Measurements from ENCODE around the gene KCNMB2.
"Not testable (repeated sequence)": the region's sequence is repeated elsewhere in the genome, so short reads cannot be mapped to it uniquely, and the experiment has no call there.

Gene KCNMB2

DNA sequence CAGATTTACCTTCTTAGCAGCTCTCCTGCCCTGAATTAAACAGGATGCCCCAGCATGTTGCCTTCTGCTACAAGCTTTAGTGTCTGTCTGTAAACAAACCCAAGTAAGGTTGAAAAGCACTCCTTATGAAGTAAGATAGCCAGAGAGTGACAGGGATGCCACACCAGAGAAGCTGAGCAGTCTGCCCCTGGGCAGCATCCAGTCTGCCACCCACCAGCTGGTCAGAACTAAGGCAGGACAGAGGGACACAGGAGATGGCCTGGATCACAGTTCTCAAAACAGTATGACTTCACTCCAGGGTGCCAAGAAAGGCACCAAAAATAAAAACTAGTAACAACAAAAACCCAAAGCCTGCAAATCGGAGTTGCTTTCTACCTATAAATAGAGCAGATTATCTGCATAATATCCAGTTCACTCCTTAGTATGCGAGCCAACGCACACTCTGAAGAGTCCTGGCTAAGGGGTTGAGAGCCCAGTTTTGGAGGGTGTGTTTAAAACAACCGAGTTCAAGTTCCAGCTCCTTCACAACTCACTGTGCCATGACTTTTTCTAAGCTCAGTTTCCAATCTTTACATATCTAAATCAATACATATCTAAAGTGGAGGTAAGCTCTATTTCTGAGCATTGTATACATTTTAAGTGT is 198.9 kb downstream of the KCNMB2 start:
- Histone ChIP-seq H3K4me1 (no peaks in the 10 kb centered on the region), H3K36me3 (no peaks in the 10 kb centered on the region), H3K4me3 (ENCODE audit: low read depth, low read length) (no peak overlapping the region), H3K27me3 (no peaks in the 10 kb centered on the region; the same call in 1 of the 2 replicates), H3K9me3 (no peaks in the 10 kb centered on the region)
- TF ChIP-seq, protein P1, sequence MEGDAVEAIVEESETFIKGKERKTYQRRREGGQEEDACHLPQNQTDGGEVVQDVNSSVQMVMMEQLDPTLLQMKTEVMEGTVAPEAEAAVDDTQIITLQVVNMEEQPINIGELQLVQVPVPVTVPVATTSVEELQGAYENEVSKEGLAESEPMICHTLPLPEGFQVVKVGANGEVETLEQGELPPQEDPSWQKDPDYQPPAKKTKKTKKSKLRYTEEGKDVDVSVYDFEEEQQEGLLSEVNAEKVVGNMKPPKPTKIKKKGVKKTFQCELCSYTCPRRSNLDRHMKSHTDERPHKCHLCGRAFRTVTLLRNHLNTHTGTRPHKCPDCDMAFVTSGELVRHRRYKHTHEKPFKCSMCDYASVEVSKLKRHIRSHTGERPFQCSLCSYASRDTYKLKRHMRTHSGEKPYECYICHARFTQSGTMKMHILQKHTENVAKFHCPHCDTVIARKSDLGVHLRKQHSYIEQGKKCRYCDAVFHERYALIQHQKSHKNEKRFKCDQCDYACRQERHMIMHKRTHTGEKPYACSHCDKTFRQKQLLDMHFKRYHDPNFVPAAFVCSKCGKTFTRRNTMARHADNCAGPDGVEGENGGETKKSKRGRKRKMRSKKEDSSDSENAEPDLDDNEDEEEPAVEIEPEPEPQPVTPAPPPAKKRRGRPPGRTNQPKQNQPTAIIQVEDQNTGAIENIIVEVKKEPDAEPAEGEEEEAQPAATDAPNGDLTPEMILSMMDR (IDR thresholded peaks at IDR 0.05; ENCODE audit: low read depth, low read length) = no peak
- no peak for DNase-seq

DNA sequence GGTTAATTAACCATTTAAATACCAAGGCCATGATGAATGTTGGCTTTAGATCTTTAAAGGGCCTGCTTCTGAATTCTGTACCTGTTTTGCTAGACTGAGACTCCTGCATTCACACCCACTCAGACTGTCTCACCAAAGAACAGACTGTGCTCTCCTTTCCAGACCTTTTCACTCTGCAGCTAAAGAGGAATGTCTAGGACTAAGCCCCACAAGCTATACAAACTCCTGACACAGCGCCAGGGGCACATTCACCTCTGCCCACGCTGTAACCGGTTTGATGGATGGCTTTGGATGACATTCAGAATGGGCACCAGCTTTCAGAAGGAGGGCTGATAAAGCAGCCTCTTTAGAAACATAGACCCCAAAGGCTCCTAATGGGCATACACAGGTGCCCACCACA is 200.1 kb downstream of the KCNMB2 start:
- no peak for DNase-seq
- H3K36me3 ChIP-seq = no peaks in the 10 kb centered on the region

DNA sequence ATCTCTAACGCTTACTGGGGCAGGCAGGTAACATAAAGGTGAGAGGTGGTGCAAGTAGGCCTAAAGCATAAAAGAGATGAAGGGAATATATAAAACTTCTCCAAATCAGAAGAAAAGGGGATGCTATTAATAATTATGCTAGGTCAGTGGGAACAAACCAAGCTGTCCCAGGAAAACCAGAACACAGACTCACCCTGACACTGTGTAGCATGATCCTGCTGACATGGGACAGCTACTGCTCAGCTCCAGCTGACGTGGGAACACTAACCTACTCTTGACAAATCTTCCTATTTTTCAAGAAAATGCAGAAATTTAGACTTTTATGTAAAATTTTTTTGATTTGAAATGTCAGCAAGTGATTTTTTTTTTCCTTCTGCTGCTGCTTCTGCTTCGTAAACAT is 203.5 kb downstream of the KCNMB2 start:
- H3K27me3 ChIP-seq = no peaks in the 10 kb centered on the region; the same call in 1 of the 2 replicates
- no peaks in the 10 kb centered on the region for H3K36me3 ChIP-seq
- no peaks in the 10 kb centered on the region for H3K9me3 ChIP-seq
- TF ChIP-seq, protein P1 (IDR thresholded peaks at IDR 0.05; ENCODE audit: low read depth, low read length) = no peak
- no peak for DNase-seq
- H3K4me1 ChIP-seq = no peaks in the 10 kb centered on the region
- H3K4me3 ChIP-seq (ENCODE audit: low read depth, low read length) = no peak overlapping the region

More for the DNA sequence above, 200.1 kb downstream of the KCNMB2 start:
- no peak overlapping the region for H3K4me3 ChIP-seq (ENCODE audit: low read depth, low read length)
- TF ChIP-seq, protein P1 (IDR thresholded peaks at IDR 0.05; ENCODE audit: low read depth, low read length) = no peak
- no peaks in the 10 kb centered on the region for H3K9me3 ChIP-seq
- H3K4me1 ChIP-seq = no peaks in the 10 kb centered on the region
- H3K27me3 ChIP-seq = no peaks in the 10 kb centered on the region; the same call in 1 of the 2 replicates

DNA sequence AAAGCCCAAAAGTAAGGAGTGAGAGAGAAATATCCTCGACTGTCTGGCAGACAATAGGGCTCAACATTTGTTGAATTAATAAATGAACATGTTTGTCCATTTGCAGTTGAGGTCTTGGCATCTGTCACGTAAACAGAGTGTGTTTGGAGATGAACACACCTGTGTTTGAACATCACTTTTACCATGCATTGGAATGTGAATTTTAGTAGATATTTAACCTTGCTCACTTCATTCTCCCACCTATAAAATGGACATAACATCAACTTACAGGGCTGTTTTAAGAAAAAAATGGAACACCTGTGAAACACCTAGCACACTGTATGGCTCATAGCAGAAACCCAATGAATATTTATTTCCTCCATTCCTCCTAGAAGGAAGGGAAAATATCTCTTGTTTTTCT is 204.8 kb downstream of the KCNMB2 start:
- no peaks in the 10 kb centered on the region for H3K36me3 ChIP-seq
- no peaks in the 10 kb centered on the region; the same call in 1 of the 2 replicates for H3K27me3 ChIP-seq
- no peaks in the 10 kb centered on the region for H3K9me3 ChIP-seq
- no peaks in the 10 kb centered on the region for H3K4me1 ChIP-seq
- TF ChIP-seq, protein P1 (IDR thresholded peaks at IDR 0.05; ENCODE audit: low read depth, low read length) = no peak
- no peak for DNase-seq
- no peak overlapping the region for H3K4me3 ChIP-seq (ENCODE audit: low read depth, low read length)

DNA sequence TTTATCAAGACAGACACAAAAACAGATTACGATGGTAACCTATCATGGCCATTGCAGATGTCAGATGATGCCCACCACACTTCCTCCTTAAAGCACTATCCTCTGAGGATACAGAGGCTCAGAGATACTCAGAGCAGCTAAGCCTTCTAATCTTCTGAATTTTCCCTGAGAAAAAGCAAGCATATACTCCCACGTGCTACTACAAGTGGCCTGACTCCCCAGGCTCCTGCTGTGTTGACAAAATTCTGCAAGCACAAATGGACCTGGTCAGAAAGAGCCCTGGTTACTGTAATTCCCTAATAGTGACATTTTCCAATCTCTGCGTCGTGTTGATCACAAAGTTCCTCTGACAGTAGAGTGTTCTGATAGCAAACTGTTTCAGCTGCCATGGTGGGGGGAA is 207.1 kb downstream of the KCNMB2 start:
- no peaks in the 10 kb centered on the region for H3K36me3 ChIP-seq
- TF ChIP-seq, protein P1 (IDR thresholded peaks at IDR 0.05; ENCODE audit: low read depth, low read length) = no peak
- no peaks in the 10 kb centered on the region for H3K4me1 ChIP-seq
- DNase-seq = no peak
- H3K9me3 ChIP-seq = no peaks in the 10 kb centered on the region
- no peaks in the 10 kb centered on the region for H3K27me3 ChIP-seq
- H3K4me3 ChIP-seq (ENCODE audit: low read depth, low read length) = no peak overlapping the region

DNA sequence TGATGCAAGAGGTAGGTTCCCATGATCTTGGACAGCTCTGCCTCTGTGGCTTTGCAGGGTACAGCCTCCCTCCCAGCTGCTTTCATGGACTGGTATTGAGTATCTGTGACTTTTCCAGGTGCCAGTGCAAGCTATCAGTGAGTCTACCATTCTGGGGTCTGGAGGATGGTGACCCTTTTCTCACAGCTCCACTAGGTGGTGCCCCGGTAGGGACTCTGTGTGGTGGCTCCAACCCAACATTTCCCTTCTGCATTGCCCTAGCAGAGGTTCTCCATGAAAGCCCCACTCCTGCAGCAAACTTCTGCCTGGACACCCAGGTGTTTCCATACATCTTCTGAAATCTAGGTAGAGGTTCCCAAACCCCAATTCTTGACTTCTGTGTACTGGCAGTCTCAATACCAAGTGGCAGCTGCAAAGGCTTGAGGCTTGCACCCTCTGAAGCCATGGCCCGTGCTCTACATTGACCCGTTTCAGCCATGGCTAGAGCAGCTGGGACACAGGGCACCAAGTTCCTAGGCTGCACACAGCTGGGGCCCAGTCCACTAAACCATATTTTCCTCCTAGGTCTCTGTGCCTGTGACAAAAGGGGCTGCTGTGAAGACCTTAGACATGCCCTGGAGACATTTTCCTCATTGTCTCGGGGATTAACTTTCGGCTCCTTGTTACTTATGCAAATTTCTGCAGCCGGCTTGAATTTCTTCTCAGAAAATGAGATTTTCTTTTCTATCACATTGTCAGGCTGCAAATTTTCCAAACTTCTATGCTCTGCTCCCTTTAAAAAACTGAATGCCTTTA is 209.8 kb downstream of the KCNMB2 start:
- H3K36me3 ChIP-seq; DNase-seq; H3K27me3 ChIP-seq; H3K9me3 ChIP-seq; H3K4me3 ChIP-seq (ENCODE audit: low read depth, low read length); H3K4me1 ChIP-seq: not testable (repeated sequence)

Data from BE2C (cell line).